ENCODE measurements around the gene SLC7A6OS.
A peak's percentile ranks its signal among the peaks of the same experiment; 100 is the strongest.

SLC7A6OS gene

DNA sequence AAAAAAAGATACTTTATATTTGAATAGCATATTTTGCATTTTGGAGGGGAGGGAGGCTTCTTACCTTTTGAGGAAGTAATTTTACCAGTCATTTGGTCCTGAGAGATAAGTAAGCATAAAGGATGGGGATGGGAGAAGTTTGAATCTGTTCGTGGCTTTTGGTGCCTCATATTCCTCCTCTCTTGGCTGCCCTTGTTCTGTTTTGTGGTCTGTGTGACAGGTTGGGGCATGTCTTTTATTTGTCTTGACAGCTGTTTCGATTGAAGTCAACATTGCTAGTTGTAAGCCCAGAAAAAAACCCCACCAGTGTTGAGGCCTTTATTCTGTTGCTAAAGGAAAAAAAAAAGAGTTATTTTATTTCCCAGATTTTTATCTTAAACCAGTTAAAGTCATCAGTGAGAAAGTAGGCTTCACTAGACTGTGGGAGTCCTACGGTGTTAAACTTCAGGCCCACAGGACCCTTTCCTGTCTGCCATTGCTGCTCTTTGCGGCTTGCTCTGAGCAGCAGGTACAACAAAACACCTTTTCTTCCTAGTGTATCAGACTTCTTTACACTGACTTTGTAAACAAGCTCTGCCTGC lies 35.0 kb downstream of the SLC7A6OS start:
- DNase-seq = peak; percentile 66

DNA sequence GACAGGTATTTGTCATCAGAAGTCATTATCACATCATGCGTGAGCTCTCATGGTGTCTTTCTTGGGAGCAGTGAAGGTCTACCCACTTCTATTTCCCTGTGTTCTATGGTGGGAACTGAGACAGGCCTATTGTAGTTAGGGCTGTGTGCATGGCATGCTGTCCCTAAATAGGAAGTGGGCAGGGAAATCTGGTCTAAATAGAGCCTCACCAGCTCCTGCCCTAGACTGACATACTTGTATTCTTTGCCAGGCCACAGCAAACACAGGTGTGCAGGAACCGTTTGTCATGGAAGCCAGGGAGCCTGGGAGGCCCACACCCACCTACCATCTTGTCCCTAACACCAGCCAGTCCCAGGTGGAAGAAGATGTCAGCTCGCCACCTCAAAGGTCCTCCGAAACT lies 36.3 kb downstream of the SLC7A6OS start:
- no peak for DNase-seq

DNA sequence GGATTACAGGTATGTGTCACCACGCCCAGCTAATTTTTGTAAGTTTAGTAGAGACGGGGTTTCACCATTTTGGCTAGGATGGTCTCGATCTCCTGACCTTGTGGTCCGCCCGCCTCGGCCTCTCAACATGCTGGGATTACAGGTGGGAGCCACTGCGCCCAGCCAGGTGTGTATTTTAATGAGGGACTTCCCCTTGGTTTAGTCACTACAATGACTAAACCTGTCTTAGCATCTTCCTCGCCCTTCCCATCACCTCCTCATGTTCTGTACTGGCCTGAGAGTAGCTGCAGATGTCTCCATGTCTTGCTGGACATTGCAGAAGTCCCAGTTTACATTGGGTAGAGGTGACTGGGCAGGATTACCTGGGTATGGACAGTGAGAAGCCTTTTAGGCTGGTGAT lies 36.9 kb downstream of the SLC7A6OS start:
- no peak for DNase-seq

DNA sequence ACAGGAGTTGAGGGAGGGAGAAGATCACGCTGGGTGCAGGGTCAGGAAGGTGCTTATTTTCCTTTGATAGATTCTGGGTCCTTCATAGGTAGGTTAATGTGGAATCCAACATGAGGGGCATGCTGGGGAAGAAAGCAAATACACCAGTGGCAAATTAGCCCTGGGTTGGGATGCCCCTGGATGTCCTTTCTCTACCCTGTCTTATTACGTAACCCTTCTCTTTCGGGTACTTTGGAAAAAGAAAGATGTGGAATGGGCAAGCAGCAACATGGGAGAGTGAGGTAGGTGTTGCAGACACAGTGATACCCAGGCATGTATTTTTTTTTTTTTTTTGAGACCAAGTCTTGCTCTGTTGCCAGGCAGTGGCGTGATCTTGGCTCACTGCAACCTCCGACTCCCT lies 37.3 kb downstream of the SLC7A6OS start:
- DNase-seq = no peak

DNA sequence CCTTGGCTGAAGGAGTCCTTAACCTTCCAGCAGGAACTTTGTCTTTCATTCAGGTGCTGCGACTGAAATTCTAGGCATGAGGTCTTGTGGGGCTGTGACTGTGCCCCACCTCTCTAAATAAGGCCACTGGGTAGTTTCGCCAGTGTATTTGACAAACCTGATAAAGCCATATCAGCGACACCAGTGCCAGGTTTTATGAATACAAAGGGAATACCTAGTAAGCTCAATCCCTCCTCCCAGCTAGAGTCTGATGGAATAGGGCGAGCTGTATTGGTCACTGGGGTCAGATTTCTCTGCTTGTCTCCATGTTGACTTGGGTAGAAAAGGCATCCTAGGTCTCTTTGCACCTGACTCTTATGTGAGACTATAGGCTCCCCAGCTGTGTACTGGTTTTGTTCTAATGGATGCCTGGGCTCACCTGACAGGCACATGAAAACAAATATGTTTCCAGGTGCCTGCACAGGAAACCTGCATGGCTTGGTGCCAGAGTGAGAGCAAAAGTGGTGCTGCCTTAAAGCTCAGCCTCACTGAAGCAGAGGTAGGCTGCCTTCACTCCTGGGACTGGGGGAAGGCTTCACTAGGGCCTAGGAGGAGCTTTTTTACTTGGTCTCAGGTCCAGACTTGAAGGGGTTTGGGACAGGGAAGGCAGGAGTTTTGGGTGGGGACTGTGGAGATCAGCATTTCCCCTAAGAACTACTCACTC lies 38.1 kb downstream of the SLC7A6OS start:
- peak; percentile 30 for DNase-seq

DNA sequence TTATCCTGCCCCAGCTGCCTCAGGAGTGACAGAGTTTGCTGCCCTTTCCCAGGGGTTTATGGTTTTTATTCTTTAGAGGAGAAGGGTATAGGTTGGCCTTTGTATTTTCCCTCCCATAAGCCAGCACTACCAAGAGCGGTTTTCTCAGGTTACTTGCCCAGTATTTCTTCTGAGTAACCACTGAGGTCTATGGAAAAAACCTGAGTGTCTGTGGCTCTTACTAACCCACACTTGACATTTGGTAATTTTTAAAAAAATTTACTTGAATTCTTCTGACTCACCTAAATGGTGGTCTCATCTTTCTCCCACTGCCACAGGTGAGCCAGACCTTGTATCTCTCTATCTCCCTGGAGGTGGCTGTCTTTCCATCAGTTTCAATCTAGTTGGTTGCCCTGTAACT lies 40.4 kb downstream of the SLC7A6OS start:
- DNase-seq = no peak

DNA sequence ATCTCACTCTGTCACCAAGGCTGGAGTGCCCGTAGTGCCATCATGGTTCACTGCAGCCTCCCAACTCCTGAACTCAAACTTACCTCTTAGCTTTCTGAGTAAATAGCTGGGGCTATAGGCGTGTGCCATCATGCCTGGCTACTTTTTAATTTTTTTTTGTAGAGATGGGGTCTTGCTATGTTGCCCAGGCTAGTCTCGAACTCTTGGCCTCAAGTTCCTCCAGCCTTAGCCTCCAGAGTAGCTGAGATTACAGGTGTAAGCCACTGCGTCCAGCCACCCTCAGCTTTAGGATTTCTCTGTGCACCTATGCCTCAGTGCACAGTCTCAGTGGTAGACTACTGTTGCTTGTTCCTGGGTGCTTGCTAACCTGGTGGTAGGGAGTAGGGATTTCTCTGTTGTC lies 41.0 kb downstream of the SLC7A6OS start:
- DNase-seq = no peak

DNA sequence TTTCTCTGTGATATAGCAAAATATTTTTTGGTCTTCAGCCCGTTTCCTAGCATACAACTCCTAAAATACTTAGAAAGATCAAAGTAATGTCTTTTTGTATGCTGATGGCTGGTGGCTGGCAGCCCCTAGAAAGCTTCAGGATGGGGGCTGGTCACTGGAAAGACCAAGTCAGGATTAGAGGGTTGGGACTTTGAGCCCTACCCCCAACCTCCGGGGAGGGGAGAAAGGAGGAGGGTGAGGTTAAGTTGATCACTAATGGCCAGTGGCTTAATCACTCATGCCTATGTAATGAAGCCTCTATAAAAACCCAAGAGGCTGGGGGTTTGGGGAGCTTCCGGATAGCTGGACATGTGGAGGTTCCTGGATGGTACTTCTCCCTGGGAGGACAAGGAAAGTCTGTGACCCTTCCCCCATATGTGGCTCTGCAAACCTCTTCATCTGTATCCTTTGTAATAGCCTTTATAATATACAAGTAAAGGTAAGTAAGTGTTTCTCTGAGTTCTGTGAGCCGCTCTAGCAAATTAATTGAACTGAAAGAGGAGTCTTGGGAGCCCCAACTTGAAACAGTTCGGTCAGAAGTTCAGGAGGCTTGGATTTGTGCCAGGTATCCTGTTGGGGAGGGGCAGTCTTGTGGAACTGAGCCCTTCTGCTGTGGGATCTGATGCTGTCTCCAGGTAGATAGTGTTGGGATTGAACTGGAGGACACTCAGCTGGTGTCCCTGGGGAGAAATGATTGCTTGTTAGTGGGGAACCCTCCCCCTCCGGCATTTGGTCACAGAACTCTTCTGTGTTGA lies 42.9 kb downstream of the SLC7A6OS start:
- peak; percentile 50 for DNase-seq

DNA sequence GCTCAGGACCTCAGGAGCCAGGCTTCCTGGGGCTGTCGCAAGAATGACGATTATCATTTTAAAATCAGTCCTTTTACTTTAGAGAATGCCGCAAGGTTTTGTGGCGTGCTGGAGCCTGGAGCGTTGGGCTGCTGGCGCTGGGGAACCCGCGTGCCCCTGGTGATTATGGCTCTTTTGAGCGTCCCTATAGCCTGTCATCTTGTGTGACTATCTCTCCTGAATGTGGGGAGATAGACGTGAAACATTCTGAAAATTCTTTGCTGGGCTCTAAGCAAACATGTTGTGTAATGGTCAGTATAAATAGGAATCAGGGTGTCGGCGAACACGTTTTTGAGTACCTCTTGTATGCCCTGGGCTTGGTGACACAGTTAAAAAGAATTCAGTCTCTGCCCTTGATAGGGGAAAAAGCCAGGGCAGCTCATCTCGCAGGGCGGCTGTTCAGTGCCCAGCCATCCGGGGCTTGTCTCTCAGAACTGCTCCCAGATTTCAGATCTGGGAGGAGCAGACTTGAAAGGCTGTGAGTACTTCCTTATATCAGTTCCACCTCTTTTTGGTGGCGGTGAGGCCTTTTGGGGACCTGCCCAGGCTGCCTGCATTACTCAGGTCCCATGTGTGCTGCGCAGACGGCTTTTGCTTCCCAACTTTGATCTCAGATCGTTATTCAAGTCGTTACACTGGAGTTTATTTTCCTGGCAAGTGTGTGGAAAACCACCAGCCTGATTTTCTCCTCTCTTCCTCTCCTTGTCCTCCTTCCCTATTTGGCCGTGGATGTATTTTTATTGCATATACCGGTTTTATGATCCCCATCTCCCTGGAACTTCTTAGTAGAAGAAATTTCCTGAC lies 45.4 kb downstream of the SLC7A6OS start:
- peak; percentile 30 for DNase-seq

DNA sequence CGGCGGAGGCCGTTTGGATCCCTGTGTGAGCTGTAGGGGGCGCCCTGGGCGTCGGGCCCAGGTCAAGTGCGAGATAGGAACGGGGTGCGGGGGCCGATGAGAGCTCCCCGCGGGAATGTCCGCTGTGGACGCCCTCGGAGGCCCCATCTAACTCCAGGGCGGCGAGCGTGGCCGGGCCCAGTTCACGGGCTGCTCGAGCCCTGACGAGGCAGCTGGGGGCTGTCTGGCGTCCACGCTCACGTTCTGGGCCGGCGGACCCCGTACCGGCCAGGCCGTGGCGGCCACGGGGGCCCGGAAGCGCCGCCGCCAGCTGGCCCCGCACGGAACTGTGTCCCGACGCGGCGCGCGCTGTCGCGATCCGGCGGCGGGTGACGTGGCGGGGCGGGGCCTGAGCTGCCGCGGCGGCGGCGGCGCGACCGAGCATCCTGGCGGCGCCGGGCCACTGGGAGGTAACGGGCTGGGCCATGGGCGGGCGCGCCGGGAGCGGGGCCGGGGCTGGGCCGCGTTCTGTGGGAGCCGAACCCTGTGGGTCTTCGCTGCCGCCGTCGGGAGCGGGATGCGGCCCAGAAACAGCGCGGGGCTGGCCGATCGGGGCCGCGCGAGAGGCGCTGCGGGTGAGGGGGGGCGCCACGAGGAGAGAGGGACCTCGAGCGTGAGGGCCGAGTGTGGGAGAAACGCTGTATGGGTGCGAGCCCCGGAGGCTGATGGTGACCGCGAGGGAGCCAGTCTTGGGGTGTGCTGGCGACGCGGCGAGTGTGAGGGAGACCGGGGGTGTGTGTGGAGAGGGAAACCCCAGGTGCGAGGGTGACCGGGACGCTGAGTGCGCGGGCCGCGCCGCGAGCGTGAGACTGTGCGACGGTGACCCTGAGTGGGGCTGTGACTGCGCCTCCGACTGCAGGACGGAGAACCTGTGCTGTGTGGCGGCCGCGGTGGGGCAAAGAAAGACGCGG lies 46.3 kb downstream of the SLC7A6OS start, which contains the start of gene SLC7A6:
TSS of gene SLC7A6 (plus strand) at position 399 of the 950 bp plus-strand sequence. CDS start 10,201 bp downstream, outside the sequence.
- peak; percentile 17 for DNase-seq

DNA sequence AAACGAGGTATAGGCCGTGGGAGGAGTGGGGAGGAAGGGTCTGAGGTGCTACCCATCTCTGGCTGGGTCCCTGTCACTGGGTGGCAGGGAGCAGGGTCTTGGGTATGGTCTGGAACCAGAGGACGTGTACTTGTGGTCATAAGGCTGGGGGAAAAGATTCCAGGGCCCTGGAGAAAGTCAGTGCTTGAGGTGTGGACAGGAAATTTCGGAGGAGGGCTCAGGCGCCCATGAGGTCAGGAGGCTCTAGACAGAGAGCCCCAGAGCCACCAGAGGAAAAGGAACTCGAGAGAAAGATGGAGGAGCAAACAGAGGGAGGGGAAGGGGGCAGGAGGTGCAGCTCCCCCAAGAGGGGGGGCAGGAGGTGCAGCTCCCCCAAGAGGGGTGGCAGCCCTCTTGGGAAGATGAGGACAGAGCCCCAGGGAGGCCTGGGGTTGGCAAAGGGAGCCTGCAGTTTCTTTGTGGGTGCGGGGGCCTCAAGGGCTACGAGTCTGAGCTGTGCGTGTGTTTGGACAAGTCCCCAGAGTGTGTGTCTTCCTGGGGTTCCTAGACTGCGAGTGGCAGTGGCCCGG lies 47.1 kb downstream of the SLC7A6OS start:
- no peak for DNase-seq

DNA sequence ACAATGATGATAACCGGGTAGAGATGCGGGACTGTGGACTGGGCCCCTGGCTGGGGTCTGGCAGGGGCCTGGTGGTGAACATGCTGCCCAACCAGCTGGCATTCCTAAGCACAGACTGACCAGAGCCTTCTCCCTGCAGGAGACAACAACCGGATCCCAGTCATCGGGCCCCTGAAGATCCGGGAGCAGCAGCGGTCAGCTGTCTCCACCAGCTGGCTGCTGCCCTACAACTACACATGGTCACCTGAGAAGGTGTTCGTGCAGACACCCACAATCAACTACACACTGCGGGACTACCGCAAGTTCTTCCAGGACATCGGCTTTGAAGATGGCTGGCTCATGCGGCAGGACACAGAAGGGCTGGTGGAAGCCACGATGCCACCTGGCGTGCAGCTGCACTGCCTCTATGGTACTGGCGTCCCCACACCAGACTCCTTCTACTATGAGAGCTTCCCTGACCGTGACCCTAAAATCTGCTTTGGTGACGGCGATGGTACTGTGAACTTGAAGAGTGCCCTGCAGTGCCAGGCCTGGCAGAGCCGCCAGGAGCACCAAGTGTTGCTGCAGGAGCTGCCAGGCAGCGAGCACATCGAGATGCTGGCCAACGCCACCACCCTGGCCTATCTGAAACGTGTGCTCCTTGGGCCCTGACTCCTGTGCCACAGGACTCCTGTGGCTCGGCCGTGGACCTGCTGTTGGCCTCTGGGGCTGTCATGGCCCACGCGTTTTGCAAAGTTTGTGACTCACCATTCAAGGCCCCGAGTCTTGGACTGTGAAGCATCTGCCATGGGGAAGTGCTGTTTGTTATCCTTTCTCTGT lies 51.5 kb downstream of the SLC7A6OS start:
- DNase-seq = no peak

DNA sequence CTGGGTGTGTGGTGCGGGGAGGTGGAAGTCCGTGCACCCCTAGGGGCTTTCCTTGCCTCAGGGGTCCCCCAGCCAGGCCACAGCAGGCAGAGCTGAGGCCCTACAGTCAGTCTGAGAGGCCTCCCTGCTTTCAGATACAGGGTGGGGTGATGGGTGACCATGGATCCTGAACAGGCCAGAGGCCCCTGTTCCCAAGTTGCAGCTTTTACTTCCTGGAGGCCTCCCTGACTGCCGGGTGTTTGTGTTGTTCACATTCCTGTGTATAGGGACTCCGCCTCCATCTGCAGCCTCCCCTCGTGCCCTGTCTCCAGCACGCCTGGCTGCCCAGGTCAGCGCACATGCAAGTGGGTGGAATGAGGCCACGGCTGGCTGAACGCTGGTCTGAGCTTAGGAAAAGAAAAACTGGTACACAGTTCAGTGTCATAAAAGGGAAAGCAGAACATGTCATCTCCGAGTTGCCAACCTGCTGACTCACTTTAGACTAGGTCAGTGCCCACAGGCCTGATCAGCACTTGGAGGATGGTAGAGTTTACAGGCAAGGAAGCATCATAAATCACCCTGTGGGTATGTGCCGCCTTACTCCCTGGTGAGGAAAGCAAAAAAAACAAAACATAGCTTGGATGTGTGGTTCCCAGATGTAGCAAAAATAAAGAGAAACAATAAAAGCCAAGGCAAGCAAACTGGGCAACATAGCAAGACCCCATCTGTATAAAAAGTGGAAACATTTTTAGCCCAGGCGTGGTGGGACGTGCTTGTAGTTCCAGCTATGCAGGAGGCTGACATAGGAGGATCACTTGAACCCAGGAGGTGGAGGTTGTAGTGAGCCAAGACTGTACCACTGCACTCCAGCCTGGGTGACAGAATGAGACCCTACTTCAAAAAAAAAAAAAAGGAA lies 52.6 kb downstream of the SLC7A6OS start:
- DNase-seq = peak; percentile 8

DNA sequence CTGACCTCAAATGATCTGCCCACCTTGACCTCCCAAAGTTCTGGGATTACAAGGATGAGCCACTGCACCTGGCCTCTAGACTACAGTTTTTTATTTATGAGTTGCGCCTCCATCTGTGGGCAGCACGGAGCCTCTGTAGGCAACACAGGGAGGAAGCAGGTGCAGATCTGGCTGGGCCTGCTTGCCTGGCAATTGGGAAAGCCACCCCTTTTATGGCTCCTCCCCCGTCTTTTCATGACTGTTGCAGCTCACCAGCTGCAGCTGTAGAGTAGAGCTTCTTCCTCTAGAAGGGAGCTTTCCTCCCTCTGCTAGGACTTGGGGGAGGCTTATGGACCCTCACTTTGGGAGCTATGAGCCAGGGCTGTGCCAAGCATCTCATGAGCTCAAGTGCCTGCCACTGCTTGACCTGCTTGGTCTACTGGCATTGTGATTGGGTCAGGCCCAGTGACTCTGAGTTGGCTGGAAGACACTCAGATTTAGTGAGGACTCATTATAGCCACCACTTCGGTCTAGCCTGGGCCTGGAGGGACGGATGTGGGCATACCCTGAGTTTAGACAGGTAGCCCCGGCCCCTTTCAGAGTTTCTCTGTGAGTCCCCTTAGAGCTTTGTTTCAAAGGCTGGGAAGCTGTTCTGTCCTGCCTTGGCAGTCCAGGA lies 53.4 kb downstream of the SLC7A6OS start:
- DNase-seq = peak; percentile 37

DNA sequence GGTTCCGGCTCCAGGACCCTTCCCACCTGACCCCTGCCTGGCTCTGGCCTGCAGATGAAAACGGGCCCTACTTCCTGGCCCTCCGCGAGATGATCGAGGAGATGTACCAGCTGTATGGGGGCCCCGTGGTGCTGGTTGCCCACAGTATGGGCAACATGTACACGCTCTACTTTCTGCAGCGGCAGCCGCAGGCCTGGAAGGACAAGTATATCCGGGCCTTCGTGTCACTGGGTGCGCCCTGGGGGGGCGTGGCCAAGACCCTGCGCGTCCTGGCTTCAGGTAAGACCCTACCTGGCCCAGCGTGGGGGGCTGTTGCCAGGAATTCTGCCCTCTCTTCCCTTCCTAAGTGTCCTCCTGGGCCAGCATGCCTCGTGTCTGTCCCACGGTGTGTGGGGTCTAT lies 55.0 kb downstream of the SLC7A6OS start:
- no peak for DNase-seq

DNA sequence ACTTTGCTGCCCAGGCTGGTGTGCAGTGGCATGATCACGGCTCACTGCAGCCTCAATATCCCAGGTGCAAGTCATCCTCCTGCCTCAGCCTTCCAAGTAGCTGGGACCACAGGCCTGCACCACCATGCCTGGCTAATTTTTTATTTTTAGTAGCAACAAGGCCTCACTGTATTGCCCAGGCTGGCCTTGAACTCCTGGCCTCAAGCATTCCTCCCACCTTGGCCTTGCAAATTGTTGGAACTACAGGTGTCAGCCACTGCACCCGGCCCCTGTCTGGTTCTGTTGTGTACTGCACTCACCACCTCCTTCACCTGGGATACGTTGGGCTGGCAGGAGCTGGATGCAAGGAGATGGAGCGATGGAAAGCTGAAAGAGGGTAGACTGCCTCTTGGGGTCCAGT lies 57.0 kb downstream of the SLC7A6OS start:
- no peak for DNase-seq

DNA sequence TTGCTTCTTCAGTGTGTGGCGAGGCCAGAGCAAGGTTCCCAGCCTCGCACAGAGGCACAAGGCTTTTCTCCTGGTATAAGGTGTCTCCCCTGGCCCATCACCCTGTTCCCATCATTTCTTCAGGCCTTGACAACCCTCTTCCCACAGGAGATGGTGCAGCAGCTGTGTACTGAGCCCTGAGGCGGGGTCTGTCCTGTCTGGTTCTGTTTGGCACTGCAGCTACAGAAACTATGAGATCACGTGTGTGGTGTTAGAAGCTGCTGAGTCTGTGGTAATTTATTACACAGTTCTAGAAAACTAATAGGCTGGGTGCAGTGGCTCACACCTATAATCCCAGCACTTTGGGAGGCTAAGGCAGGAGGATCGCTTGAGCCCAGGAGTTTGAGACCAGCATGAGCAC lies 58.4 kb downstream of the SLC7A6OS start:
- no peak for DNase-seq

DNA sequence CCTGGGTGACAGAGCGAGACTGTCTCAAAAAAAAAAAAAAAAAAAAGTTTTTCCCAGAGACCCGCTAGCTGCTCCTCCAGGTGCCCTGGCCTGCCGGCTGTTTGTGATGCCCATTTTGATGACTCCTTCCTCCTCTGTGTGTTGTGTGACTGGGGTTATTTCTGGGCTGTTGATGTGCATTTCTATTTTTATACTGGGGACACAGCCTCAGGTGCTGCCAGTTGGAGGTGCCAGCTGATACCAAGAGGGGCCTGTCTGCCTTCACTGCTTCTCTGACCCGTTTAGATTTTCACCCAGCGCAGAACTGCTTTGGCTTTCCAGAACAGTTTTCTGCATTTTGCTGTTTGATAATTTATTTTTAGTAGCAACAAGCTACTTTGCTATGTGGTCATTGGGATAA lies 58.9 kb downstream of the SLC7A6OS start:
- DNase-seq = no peak

DNA sequence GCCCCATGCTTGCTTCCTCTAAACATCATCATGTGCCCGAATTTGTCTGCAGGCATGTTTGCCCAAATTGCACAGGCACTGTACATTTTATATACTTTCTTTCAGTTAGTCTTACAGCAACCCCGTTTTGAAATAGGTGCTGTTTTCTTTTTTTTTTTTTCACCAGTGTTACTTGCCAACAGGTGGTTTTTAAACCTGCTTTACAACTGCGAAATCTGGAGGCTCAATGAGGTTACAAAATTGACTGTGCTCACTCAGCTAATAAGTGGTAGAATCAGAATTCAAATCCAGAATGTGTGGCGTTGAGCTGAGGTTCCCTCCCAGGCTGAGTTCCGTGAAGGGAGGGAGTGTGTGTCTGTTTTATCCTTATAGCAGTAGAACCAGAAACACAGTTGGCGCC lies 59.8 kb downstream of the SLC7A6OS start:
- DNase-seq = no peak
